HTR-8/SVneo (cell line): Measurements from ENCODE around the gene ELOVL2.
"Not testable (repeated sequence)": the region's sequence is repeated elsewhere in the genome, so short reads cannot be mapped to it uniquely, and the experiment has no call there.

Experiments
- DNase-seq: peaks from one replicate; pipeline ENCODE4 v3.0.0; 2011; ENCODE audit warnings: low spot score, mixed read lengths; ENCODE audit not compliant: insufficient read length
- FAIRE-seq: peaks from 2 replicates; lab custom pipeline; 2011; peaks lifted over from hg19 to GRCh38; lab: Jason Lieb, UNC

Gene ELOVL2

GRCh38 chr6:11043961-11044711 is at the start of gene ELOVL2:
TSS of gene ELOVL2 (minus strand) at chr6:11044305. CDS start at chr6:11044230, 75 bp downstream.
- FAIRE-seq: peak; percentile 97

DNA sequence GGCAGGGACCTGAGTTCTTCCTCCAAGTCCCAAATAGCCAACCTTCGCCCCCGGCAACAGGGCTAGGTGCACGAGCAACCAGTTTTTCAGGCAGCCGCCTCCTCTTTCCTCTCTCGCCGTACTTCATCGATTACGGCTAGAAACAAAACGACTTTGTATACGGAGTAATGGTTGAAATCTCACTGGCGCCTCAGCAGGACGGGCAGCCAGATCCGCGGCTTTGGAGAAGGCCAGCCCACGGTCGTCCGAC is 49.2 kb upstream of the ELOVL2 start:
- FAIRE-seq (no peak), DNase-seq (no peak)

More at GRCh38 chr6:11043961-11044711, at the start of gene ELOVL2:
- DNase-seq: peak; percentile 70

GRCh38 chr6:11092668-11093375 is 48.7 kb upstream of the ELOVL2 start:
- FAIRE-seq: no peak
- DNase-seq: peak; percentile 43

GRCh38 chr6:11091141-11091540 is 47.0 kb upstream of the ELOVL2 start:
- DNase-seq, FAIRE-seq: not testable (repeated sequence)

DNA sequence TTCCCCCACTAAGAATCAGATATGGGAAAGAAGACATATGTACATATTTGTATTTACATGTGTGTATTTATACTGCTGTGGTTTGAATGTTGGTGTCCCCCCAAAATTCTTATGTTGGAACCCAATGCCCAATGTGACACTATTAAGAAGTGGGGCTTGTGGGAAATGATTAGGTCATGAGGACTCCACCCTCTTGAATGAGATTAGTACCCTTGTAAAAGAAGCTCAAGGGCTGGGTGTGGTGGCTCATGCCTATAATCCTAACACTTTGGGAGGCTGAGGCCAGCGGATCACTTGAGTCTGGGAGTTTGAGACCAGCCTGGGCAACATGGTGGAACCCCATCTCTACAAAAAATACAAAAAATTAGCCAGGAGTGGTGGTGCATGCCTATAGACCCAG is 45.6 kb upstream of the ELOVL2 start:
- DNase-seq (no peak), FAIRE-seq (no peak)

- FAIRE-seq, DNase-seq: not testable (repeated sequence)
Observed at GRCh38 chr6:11087141-11087812, 43.2 kb upstream of the ELOVL2 start.

- no peak for FAIRE-seq
- DNase-seq: peak; percentile 59
Observed at GRCh38 chr6:11085758-11086435, 41.8 kb upstream of the ELOVL2 start.

DNA sequence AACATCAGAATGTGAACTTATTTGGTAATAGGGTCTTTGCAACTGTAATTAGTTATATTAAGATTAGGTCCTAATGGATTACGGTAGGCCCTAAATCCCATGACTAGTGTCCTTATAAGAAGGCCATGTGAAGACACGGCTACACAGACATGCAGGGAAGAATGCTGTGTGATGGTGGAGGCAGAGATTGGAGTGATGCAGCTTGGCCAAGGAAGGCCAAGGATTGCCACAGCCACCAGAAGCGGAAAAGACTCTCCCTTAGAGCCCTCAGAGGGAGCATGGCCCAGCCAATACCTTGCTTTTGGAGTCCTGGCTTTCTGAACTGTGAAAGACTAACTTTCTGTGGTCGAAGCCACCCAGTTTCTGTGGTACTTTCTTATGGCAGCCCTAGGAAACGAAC is 39.9 kb upstream of the ELOVL2 start:
- FAIRE-seq: no peak
- no peak for DNase-seq

GRCh38 chr6:11083491-11083890 is 39.4 kb upstream of the ELOVL2 start:
- peak; percentile 31 for FAIRE-seq

DNA sequence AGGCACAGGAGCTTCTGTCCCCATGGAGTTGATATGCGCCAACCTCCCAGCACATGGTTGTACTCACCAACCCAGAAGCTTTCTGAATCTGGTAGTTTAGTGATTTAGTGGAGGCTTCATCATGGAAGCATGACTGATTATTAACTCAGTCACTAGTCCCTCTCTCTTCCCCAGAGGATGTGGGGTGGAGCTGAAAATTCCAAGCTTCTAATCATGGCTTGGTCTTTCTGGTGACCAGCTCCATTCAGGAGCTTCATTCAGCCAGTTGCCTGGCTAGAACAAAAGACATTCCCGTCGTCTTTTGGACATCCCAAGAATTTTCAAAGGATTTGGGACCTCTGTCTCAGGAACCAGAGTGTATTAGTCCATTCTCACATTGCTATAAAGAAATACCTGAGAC is 36.2 kb upstream of the ELOVL2 start:
- DNase-seq: no peak
- FAIRE-seq: no peak

More at GRCh38 chr6:11083491-11083890, 39.4 kb upstream of the ELOVL2 start:
- peak; percentile 27 for DNase-seq

DNA sequence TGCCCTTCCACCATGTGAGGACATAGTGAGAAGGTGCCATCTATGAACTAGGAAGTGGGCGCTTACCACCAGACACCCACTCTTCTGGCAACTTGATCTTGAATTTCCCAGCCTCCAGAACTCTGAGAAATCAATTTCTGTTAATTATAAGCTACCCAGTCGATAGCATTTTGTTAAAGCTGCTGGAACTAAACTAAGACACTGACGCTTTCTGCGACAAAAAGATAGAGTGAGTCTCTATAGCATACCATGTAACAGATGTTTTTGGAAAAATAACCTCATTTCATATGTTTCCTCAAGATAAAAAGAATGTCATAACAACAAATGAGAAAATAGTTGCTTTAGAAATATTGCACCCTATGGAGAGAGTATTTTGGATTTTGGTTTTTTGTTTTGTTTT is 34.2 kb upstream of the ELOVL2 start:
- DNase-seq: no peak
- no peak for FAIRE-seq

DNA sequence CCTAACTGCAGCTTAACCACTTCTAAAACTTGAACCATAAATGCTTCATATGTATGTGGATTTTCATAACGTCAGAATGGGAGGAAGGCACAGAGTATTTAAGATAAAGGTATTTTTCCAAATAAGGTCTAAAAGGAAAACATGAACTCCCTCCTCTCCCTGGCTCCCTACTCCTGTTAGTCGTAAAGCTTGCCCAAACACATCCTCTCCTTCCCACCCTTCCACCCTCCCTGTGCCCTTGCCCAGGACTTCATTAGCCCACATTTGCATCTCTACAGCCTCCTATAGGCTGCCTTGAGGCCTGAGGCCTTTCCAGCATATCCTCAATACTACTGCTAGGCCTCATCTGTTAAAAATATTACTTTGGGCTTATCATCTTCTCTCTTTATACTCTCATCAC is 32.4 kb upstream of the ELOVL2 start:
- DNase-seq (no peak), FAIRE-seq (no peak)

DNA sequence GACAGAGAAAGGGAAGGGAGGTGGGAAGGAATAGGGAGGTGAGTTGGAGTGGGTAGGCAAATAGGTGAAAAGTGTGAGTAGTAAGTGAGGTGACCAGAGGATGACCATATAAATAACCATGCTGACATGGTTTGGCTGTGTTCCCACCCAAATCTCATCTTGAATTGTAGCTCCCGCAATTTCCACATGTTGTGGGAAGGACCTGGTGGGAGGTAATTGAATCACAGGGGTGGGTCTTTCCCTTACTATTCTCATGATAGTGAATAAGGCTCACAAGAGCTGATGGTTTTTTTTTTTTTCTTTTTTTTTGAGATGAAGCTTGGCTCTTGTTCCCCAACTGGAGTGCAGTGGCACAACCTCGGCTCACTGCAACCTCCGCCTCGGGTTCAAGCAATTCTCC is 28.0 kb upstream of the ELOVL2 start:
- DNase-seq (no peak), FAIRE-seq (no peak)

GRCh38 chr6:11069760-11070159 is 25.7 kb upstream of the ELOVL2 start:
- FAIRE-seq: no peak
- no peak for DNase-seq

GRCh38 chr6:11067348-11067747 is 23.2 kb upstream of the ELOVL2 start:
- FAIRE-seq (peak; percentile 9), DNase-seq (no peak)

DNA sequence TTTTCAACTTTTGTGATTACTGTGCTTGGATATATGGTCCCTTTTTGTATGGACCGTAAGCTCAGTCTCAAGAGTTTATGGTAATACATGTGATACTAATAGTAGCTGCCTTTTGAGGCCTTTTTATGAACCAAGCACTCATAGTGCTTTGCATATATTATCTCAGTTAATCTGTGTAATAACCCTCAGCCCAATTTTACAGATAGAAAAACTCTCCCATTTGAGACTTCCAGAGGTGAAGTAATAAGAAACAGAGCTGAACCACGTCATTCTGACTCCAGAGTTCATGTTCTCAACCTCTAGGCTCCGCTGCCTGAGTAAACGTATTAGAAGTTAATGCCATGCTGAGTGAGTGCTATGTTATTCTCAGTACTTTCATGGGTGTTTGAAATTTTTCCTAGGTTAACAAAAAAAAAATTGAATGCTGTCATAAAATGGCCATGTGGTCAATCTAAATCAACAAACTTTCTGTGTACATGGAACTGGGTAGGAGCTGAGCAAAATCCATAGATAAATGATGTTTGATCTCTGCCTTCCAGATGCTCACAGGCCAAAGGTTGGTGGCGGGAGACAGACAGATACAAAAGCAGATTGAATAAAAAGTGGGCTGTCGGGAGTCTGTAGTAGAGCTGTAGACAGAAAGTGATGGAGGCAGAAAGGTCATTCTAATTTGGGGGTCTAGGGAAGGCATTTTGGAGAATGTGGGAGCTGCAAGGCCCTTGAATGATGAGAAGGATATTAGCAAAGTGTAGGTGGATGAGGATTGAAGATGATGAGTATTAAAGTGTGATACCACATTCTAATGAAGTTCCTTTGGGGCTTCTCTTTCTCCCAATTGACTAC is 22.6 kb upstream of the ELOVL2 start:
- DNase-seq (no peak), FAIRE-seq (peak; percentile 13)

DNA sequence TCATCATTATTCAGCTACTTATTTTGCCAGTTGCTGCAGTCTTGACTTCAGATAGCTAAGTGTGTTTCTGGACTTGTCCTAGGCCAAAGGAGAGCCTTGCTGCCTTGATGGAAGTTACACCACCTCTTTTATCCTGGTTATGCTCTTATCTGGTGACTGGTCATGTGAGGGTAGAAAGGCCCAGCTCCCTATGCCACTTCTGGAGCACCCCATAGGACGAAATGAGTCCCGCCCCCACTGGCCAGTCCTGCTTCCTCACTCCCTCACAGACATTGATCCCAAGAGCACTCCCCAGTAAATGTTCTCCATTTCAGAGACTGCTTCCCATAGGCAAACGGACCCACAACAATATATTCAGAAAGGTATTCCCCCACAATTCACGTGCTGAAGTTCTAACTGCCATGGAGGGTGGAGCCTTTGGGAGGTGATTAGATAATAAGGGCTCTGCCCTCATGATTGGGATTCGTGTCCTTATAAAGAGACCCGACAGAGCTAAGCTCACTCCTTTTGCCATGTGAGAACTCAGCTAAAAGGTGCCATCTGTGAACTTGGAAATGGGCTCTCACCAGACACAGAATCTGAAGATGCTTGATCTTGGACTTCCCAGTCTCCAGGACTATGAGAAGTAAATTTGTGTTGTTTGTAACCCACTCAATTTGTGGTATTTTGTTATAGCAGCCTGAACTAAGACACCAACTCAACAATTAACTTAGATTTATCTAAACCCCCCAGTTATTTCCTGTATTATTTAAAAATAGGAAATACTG is 21.5 kb upstream of the ELOVL2 start:
- DNase-seq (no peak), FAIRE-seq (no peak)

- DNase-seq (no peak), FAIRE-seq (no peak)
Observed at GRCh38 chr6:11064836-11065235, 20.7 kb upstream of the ELOVL2 start.

GRCh38 chr6:11062715-11063114 is 18.6 kb upstream of the ELOVL2 start:
- DNase-seq (no peak), FAIRE-seq (peak; percentile 57)
